OCI-LY7 (cell line): ENCODE data around the gene MTUS2. TPM values are rescaled to one million over a fixed set of nuclear protein-coding genes. Genes with fewer than 3 reads are reported as not detected.

Experiments
- BruUV-seq: library from RNA; stranded (reverse); fragments of 400-500 nt; replicated peaks from 2 replicates; lab custom pipeline; 2021; lab: Mats Ljungman, UMichigan
- CTCF ChIA-PET: fragments of 300-600 bp; sonication (Branson Sonifier 250); formaldehyde crosslinking; loops from one replicate; lab custom pipeline; 2022; ENCODE audit warnings: antibody characterized with exemption; ENCODE audit not compliant: unreplicated experiment; lab: Charles Lee
- POLR2A ChIA-PET: fragments of 300-600 bp; sonication (Branson Sonifier 250); formaldehyde crosslinking; loops from one replicate; lab custom pipeline; 2022; ENCODE audit warnings: antibody characterized with exemption; lab: Charles Lee
- DNase-seq: peaks from one replicate; pipeline ENCODE4 v3.0.0-alpha.2; 2015; ENCODE audit warnings: low spot score
- H2AFZ ChIP-seq: fragments of 200-600 bp; sonication (generic), shearing (Covaris generic); 2 replicates; pipeline ENCODE4 v1.6.1; 2014; ENCODE audit warnings: mild to moderate bottlenecking, antibody characterized with exemption, low read length, moderate library complexity
- H3K27ac ChIP-seq: fragments of 200-600 bp; sonication (generic); 2 replicates; pipeline ENCODE4 v1.5.1; 2014; ENCODE audit warnings: mixed run types, low read depth, mild to moderate bottlenecking, moderate library complexity, low read length, inconsistent platforms; ENCODE audit not compliant: poor library complexity, severe bottlenecking
- H3K36me3 ChIP-seq: fragments of 200-600 bp; sonication (generic); 2 replicates; pipeline ENCODE4 v1.6.1; 2014; ENCODE audit warnings: mild to moderate bottlenecking, antibody characterized with exemption, low read length, moderate library complexity, mixed read lengths; ENCODE audit not compliant: insufficient read depth
- H3K4me1 ChIP-seq: fragments of 200-600 bp; sonication (generic); 2 replicates; pipeline ENCODE4 v1.5.1; 2014; ENCODE audit warnings: mild to moderate bottlenecking, low read length; ENCODE audit not compliant: insufficient read depth, poor library complexity, severe bottlenecking
- H3K4me2 ChIP-seq: fragments of 200-600 bp; sonication (generic); 2 replicates; pipeline ENCODE4 v1.6.1; 2014; ENCODE audit warnings: mild to moderate bottlenecking, low read length
- H3K4me3 ChIP-seq: fragments of 200-600 bp; sonication (generic); 2 replicates; pipeline ENCODE4 v1.5.1; 2014; ENCODE audit warnings: mild to moderate bottlenecking, low read depth, low read length; ENCODE audit not compliant: poor library complexity, severe bottlenecking
- H3K79me2 ChIP-seq: fragments of 200-600 bp; sonication (generic); 2 replicates; pipeline ENCODE4 v1.6.1; 2016; ENCODE audit warnings: low read depth, mild to moderate bottlenecking, low read length, moderate library complexity, mixed read lengths; ENCODE audit not compliant: insufficient read depth
- H3K9me2 ChIP-seq: fragments of 200-600 bp; sonication (generic); 2 replicates; pipeline ENCODE4 v1.6.1; 2016; ENCODE audit warnings: mild to moderate bottlenecking, low read length, mixed read lengths; ENCODE audit not compliant: insufficient read depth
- H3K9me3 ChIP-seq: fragments of 200-600 bp; sonication (generic); 2 replicates; pipeline ENCODE4 v1.6.1; 2014; ENCODE audit warnings: mild to moderate bottlenecking, mixed run types, low read length, mixed read lengths
- H4K20me1 ChIP-seq: fragments of 200-600 bp; sonication (generic); 2 replicates; pipeline ENCODE4 v1.6.1; 2014; ENCODE audit warnings: mild to moderate bottlenecking, antibody characterized with exemption, low read length, moderate library complexity, mixed read lengths; ENCODE audit not compliant: insufficient read depth
- CTCF ChIP-seq: fragments of 200-600 bp; sonication (generic); conservative IDR thresholded peaks from 2 replicates; pipeline ENCODE4 v1.5.1; 2014; ENCODE audit warnings: mild to moderate bottlenecking, antibody characterized with exemption, low read length, moderate library complexity, mixed read lengths
- EZH2phosphoT487 ChIP-seq: fragments of 200-600 bp; sonication (generic); IDR thresholded peaks from 2 replicates; pipeline ENCODE4 v1.6.1; 2018; ENCODE audit warnings: low read depth, borderline replicate concordance, mild to moderate bottlenecking, mixed run types, antibody characterized with exemption, low read length, moderate library complexity, mixed read lengths
- intact Hi-C: fragments of 100-400 bp; cut with micrococcal nuclease; formaldehyde crosslinking; loops from one replicate; pipeline ENCODE4 v1.10.0; 2022; ENCODE audit not compliant: unreplicated experiment
- total RNA-seq, 2 experiments: library from RNA; depleted of rRNA in 1 of 2; stranded (reverse); fragments of >200 nt in 1 of 2; shearing (Covaris generic) in 1 of 2; gene quantifications; 2 replicates each; pipeline ENCODE4 v1.2.3, GENCODE V29; 2014 to 2022

MTUS2 gene
- total RNA-seq, 2 experiments from 2014 or later, result 0.16 to 9.8 TPM

- Histone ChIP-seq H4K20me1 (no peaks in the 10 kb centered on the region), H3K4me1 (peaks cover 23% of the 10 kb centered on the region), H2AFZ (no peak overlapping the region), H3K79me2 (no peaks in the 10 kb centered on the region), H3K4me3 (no peak overlapping the region), H3K9me2 (no peaks in the 10 kb centered on the region), H3K36me3 (no peaks in the 10 kb centered on the region), H3K27ac (no peak overlapping the region), H3K9me3 (no peaks in the 10 kb centered on the region), H3K4me2 (no peak overlapping the region)
- intact Hi-C loops, result loop anchor here (10.0 kb wide), 1 partner anchor 345 kb away; no protein-coding TSS in a partner anchor
- ChIA-PET POLR2A (no interaction called here), CTCF (no interaction called here)
- TF ChIP-seq CTCF, result no peak
- no peak for TF ChIP-seq EZH2phosphoT487
- no TSS peak for BruUV-seq
- DNase-seq, result no peak
These were observed 679.5 kb downstream of the MTUS2 start for GRCh38 chr13:29499506-29500165.

- H3K4me1 ChIP-seq, result peaks cover 15% of the 10 kb centered on the region
- H3K27ac ChIP-seq, result no peak overlapping the region
- H3K9me2 ChIP-seq, result no peaks in the 10 kb centered on the region
- TF ChIP-seq EZH2phosphoT487 (no peak), CTCF (no peak)
- no peaks in the 10 kb centered on the region for H3K9me3 ChIP-seq
- CTCF ChIA-PET, result no interaction called here
- H3K4me3 ChIP-seq, result no peak overlapping the region
- BruUV-seq, result no TSS peak
- no peaks in the 10 kb centered on the region for H3K36me3 ChIP-seq
- POLR2A ChIA-PET, result no interaction called here
- intact Hi-C loops, result no loop called here
- no peaks in the 10 kb centered on the region for H4K20me1 ChIP-seq
- no peak overlapping the region for H2AFZ ChIP-seq
- no peak overlapping the region for H3K4me2 ChIP-seq
- H3K79me2 ChIP-seq, result no peaks in the 10 kb centered on the region
- DNase-seq, result no peak
These were observed 680.2 kb downstream of the MTUS2 start for GRCh38 chr13:29500386-29500785.

- DNase-seq, result no peak
- Histone ChIP-seq H3K36me3 (no peaks in the 10 kb centered on the region), H3K4me2 (no peak overlapping the region), H3K4me3 (no peak overlapping the region), H3K79me2 (no peaks in the 10 kb centered on the region), H3K27ac (no peak overlapping the region), H3K9me2 (no peaks in the 10 kb centered on the region), H4K20me1 (no peaks in the 10 kb centered on the region), H2AFZ (no peak overlapping the region), H3K4me1 (peaks cover 2% of the 10 kb centered on the region), H3K9me3 (no peaks in the 10 kb centered on the region)
- ChIA-PET POLR2A (no interaction called here), CTCF (no interaction called here)
- BruUV-seq, result no TSS peak
- TF ChIP-seq EZH2phosphoT487 (no peak), CTCF (no peak)
- intact Hi-C loops, result no loop called here
These were observed 681.5 kb downstream of the MTUS2 start for GRCh38 chr13:29501674-29502073.
